Colonic mucosa (tissue), 4 donors: ENCODE results near the gene H1-8. TPM values are rescaled to one million over a fixed set of nuclear protein-coding genes. Genes with fewer than 3 reads are reported as not detected.

Experiments used
- DNase-seq: peaks from one replicate; pipeline ENCODE4 v3.0.0-alpha.2; 2020
- H3K27ac ChIP-seq: fragments of 200-600 bp; one replicate; pipeline ENCODE4 v1.8.0; 2021
- H3K27me3 ChIP-seq: fragments of 200-600 bp; one replicate; pipeline ENCODE4 v1.8.0; 2021
- H3K36me3 ChIP-seq: fragments of 200-600 bp; one replicate; pipeline ENCODE4 v1.8.0; 2021
- H3K4me1 ChIP-seq: fragments of 200-600 bp; one replicate; pipeline ENCODE4 v1.8.0; 2021; ENCODE audit warnings: mild to moderate bottlenecking
- H3K4me3 ChIP-seq: fragments of 200-600 bp; one replicate; pipeline ENCODE4 v1.8.0; 2021
- H3K9ac ChIP-seq, 2 donors: one replicate each; pipeline ENCODE4 v1.7.0; 2013; ENCODE audit warnings: control low read depth in 2 of 2, low read depth in 2 of 2, low read length in 2 of 2
- H3K9me3 ChIP-seq: fragments of 200-600 bp; one replicate; pipeline ENCODE4 v1.8.0; 2021
- intact Hi-C: fragments of 100-400 bp; cut with DNase I; formaldehyde crosslinking; loops from one replicate; pipeline ENCODE4 v1.14.1; 2022
- total RNA-seq, 2 donors: library from RNA; stranded (reverse); fragmentation: NEBNext Ultra II Directional in 1 of 2; extraction: Animal tissue kit (Norgen Biotek cat#: 25700) in 1 of 2; gene quantifications; one replicate each; pipeline ENCODE4 v1.2.1, GENCODE V29; 2021
- TF ChIP-seq, protein P1 (sequence below): fragments of 200-600 bp; IDR thresholded peaks from one replicate; pipeline ENCODE4 v1.8.0; 2022; ENCODE audit warnings: antibody characterized with exemption, mild to moderate bottlenecking
- donor health status: healthy.
- donor health status: DM: no; HTN: no; CAD: no.
- donor health status: DM: no; HTN: no; CAD: no.

The H1-8 gene
- total RNA-seq, 2 donors from 2014 or later, result not detected

DNA sequence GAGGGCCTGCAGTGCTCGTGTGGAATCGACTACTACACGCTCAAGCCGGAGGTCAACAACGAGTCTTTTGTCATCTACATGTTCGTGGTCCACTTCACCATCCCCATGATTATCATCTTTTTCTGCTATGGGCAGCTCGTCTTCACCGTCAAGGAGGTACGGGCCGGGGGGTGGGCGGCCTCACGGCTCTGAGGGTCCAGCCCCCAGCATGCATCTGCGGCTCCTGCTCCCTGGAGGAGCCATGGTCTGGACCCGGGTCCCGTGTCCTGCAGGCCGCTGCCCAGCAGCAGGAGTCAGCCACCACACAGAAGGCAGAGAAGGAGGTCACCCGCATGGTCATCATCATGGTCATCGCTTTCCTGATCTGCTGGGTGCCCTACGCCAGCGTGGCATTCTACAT lies 10.7 kb upstream of the H1-8 start:
- TF ChIP-seq, protein P1, sequence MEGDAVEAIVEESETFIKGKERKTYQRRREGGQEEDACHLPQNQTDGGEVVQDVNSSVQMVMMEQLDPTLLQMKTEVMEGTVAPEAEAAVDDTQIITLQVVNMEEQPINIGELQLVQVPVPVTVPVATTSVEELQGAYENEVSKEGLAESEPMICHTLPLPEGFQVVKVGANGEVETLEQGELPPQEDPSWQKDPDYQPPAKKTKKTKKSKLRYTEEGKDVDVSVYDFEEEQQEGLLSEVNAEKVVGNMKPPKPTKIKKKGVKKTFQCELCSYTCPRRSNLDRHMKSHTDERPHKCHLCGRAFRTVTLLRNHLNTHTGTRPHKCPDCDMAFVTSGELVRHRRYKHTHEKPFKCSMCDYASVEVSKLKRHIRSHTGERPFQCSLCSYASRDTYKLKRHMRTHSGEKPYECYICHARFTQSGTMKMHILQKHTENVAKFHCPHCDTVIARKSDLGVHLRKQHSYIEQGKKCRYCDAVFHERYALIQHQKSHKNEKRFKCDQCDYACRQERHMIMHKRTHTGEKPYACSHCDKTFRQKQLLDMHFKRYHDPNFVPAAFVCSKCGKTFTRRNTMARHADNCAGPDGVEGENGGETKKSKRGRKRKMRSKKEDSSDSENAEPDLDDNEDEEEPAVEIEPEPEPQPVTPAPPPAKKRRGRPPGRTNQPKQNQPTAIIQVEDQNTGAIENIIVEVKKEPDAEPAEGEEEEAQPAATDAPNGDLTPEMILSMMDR, result no peak
- no peak overlapping the region for H3K27ac ChIP-seq
- H3K4me3 ChIP-seq, result no peak overlapping the region
- intact Hi-C loops, result no loop called here
- no peak for DNase-seq
- no peaks in the 10 kb centered on the region for H3K27me3 ChIP-seq
- no peaks in the 10 kb centered on the region for H3K4me1 ChIP-seq
- H3K36me3 ChIP-seq, result no peaks in the 10 kb centered on the region
- H3K9ac ChIP-seq, result no peak overlapping the region
- H3K9me3 ChIP-seq, result no peaks in the 10 kb centered on the region

DNA sequence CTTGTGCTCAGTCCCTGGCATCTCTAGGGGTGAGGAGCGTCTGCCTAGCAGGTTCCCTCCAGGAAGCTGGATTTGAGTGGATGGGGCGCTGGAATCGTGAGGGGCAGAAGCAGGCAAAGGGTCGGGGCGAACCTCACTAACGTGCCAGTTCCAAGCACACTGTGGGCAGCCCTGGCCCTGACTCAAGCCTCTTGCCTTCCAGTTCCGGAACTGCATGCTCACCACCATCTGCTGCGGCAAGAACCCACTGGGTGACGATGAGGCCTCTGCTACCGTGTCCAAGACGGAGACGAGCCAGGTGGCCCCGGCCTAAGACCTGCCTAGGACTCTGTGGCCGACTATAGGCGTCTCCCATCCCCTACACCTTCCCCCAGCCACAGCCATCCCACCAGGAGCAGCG lies 9.6 kb upstream of the H1-8 start:
- TF ChIP-seq, protein P1, result no peak
- Histone ChIP-seq H3K4me3 (no peak overlapping the region), H3K9ac (no peak overlapping the region), H3K9me3 (no peaks in the 10 kb centered on the region), H3K27ac (no peak overlapping the region), H3K4me1 (no peaks in the 10 kb centered on the region), H3K36me3 (no peaks in the 10 kb centered on the region), H3K27me3 (no peaks in the 10 kb centered on the region)
- no peak for DNase-seq
- intact Hi-C loops, result no loop called here

DNA sequence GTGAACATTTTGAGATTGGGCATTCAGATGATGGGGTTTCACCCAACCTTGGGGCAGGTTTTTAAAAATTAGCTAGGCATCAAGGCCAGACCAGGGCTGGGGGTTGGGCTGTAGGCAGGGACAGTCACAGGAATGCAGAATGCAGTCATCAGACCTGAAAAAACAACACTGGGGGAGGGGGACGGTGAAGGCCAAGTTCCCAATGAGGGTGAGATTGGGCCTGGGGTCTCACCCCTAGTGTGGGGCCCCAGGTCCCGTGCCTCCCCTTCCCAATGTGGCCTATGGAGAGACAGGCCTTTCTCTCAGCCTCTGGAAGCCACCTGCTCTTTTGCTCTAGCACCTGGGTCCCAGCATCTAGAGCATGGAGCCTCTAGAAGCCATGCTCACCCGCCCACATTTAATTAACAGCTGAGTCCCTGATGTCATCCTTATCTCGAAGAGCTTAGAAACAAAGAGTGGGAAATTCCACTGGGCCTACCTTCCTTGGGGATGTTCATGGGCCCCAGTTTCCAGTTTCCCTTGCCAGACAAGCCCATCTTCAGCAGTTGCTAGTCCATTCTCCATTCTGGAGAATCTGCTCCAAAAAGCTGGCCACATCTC lies 8.4 kb upstream of the H1-8 start:
- TF ChIP-seq, protein P1, result no peak
- Histone ChIP-seq H3K27ac (no peak overlapping the region), H3K27me3 (no peaks in the 10 kb centered on the region), H3K4me3 (no peak overlapping the region), H3K9ac (no peak overlapping the region), H3K9me3 (no peaks in the 10 kb centered on the region), H3K4me1 (no peaks in the 10 kb centered on the region), H3K36me3 (no peaks in the 10 kb centered on the region)
- intact Hi-C loops, result no loop called here
- DNase-seq, result no peak

DNA sequence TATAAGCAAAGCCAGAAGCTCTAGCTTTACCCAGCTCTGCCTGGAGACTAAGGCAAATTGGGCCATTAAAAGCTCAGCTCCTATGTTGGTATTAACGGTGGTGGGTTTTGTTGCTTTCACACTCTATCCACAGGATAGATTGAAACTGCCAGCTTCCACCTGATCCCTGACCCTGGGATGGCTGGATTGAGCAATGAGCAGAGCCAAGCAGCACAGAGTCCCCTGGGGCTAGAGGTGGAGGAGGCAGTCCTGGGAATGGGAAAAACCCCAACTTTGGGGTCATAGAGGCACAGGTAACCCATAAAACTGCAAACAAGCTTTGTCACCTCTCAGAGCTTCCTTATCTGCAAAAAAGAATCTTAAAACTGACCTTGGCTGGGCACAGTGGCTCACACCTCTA lies 7.9 kb upstream of the H1-8 start:
- no peak for DNase-seq
- Histone ChIP-seq H3K9me3 (no peaks in the 10 kb centered on the region), H3K36me3 (no peaks in the 10 kb centered on the region), H3K4me1 (no peaks in the 10 kb centered on the region), H3K4me3 (no peak overlapping the region), H3K27ac (no peak overlapping the region), H3K9ac (no peak overlapping the region), H3K27me3 (no peaks in the 10 kb centered on the region)
- intact Hi-C loops, result no loop called here
- TF ChIP-seq, protein P1, result no peak

DNA sequence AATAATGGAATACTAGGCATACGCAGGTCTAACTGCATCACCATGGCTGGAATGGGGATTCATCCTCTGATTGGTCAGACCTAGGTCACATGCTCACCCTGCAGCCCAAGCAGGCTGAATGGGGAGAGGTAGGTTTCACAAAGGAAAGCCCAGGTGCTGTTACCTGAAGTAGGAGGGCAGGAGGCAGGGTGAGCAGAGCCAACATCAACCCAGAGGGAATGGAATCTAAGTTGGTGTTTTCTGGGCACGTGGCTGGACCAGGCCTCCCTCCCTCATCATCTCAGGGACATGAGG lies 6.7 kb upstream of the H1-8 start:
- intact Hi-C loops, result no loop called here
- TF ChIP-seq, protein P1, result no peak

More for the DNA sequence above, 6.7 kb upstream of the H1-8 start:
- no peak overlapping the region for H3K9ac ChIP-seq
- no peak overlapping the region for H3K4me3 ChIP-seq
- H3K27ac ChIP-seq, result no peak overlapping the region
- no peaks in the 10 kb centered on the region for H3K36me3 ChIP-seq
- H3K4me1 ChIP-seq, result no peaks in the 10 kb centered on the region
- no peaks in the 10 kb centered on the region for H3K27me3 ChIP-seq
- DNase-seq, result no peak
- no peaks in the 10 kb centered on the region for H3K9me3 ChIP-seq
